ENCODE measurements around the gene LRP1. TPM values are rescaled to one million over a fixed set of nuclear protein-coding genes. Genes with fewer than 3 reads are reported as not detected.

The LRP1 gene
- total and polyA plus RNA-seq, 2 experiments from 2014 or later, result 47.8 to 76.8 TPM

DNA sequence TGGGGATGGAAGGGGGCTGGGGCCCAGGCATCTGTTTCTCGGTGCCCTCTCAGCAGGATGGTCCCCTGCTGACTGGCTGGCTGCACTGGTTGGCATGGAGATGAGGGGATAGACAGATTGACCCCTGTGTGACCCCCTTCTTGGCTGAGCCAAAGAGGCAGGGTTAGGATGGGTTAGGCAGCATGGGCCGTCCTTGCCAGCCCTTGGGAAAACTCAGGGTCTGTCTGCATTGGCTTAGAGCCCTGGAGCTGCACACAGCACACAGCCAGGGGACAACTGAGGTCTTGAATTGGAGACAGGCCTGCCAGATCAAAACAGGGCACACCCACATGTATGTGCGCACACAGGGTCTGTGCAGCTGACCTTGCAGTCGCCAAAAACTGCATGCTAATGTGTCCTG is 30.4 kb downstream of the LRP1 start:
- no peak for DNase-seq (ENCODE audit: low spot score)
- no peak overlapping the region for H2AFZ ChIP-seq
- no peaks in the 10 kb centered on the region for H3K9me2 ChIP-seq (replicated peaks; ENCODE audit: insufficient read depth)
- 92% methylated on average over 4 of the region's 4 CpGs for WGBS (ENCODE audit: low lambda C conversion rate, missing lambda C conversion rate)
- H3K79me2 ChIP-seq, result no peaks in the 10 kb centered on the region
- no peak overlapping the region for H3K27ac ChIP-seq
- H3K9me3 ChIP-seq (ENCODE audit: low read depth), result no peaks in the 10 kb centered on the region
- H3K4me1 ChIP-seq (ENCODE audit: insufficient read depth), result no peaks in the 10 kb centered on the region
- TF ChIP-seq EZH2 (IDR thresholded peaks at IDR 0.05; ENCODE audit: borderline replicate concordance) (no peak), CTCF (IDR thresholded peaks at IDR 0.05; ENCODE audit: poor library complexity) (no peak), EZH2phosphoT487 (IDR thresholded peaks at IDR 0.05; ENCODE audit: low read depth, severe bottlenecking, unreplicated experiment) (no peak)
- no peaks in the 10 kb centered on the region for H4K20me1 ChIP-seq (ENCODE audit: insufficient read depth, poor library complexity, severe bottlenecking)
- H3K27me3 ChIP-seq, result no peaks in the 10 kb centered on the region
- no peak overlapping the region for H3K4me2 ChIP-seq
- no peak overlapping the region for H3K4me3 ChIP-seq
- no peaks in the 10 kb centered on the region for H3K36me3 ChIP-seq (replicated peaks; ENCODE audit: insufficient read depth, low read depth)

DNA sequence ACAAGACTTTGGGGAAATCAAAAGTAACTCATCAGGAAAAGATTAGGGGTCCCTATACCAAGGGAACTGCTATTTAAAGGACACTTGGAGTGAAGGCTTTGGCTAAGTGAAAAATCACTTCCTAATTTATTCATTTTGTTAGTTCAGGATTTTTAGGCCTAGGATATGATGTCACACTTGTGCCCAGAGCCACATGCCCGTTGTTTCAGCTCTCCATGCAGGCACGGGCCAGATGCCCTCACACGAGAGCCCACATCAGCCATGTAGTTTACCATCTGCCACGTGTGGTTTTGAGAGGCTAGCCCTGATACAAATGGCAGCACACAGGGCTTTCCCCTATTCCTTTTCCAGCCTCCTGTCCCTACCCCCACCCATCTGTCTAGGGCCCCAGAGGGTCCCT is 31.0 kb downstream of the LRP1 start:
- H3K27me3 ChIP-seq, result no peaks in the 10 kb centered on the region
- H3K79me2 ChIP-seq, result no peaks in the 10 kb centered on the region
- H4K20me1 ChIP-seq (ENCODE audit: insufficient read depth, poor library complexity, severe bottlenecking), result no peaks in the 10 kb centered on the region
- no peak overlapping the region for H3K4me2 ChIP-seq
- TF ChIP-seq EZH2phosphoT487 (IDR thresholded peaks at IDR 0.05; ENCODE audit: low read depth, severe bottlenecking, unreplicated experiment) (no peak), EZH2 (IDR thresholded peaks at IDR 0.05; ENCODE audit: borderline replicate concordance) (no peak)
- H3K36me3 ChIP-seq (replicated peaks; ENCODE audit: insufficient read depth, low read depth), result peaks cover 6% of the 10 kb centered on the region
- no peaks in the 10 kb centered on the region for H3K4me1 ChIP-seq (ENCODE audit: insufficient read depth)
- H2AFZ ChIP-seq, result no peak overlapping the region
- H3K9me3 ChIP-seq (ENCODE audit: low read depth), result no peaks in the 10 kb centered on the region
- no peak overlapping the region for H3K4me3 ChIP-seq
- no peak for DNase-seq (ENCODE audit: low spot score)
- 96% methylated on average over 4 of the region's 4 CpGs for WGBS (ENCODE audit: low lambda C conversion rate, missing lambda C conversion rate)
- no peaks in the 10 kb centered on the region for H3K9me2 ChIP-seq (replicated peaks; ENCODE audit: insufficient read depth)
- no peak overlapping the region for H3K27ac ChIP-seq

DNA sequence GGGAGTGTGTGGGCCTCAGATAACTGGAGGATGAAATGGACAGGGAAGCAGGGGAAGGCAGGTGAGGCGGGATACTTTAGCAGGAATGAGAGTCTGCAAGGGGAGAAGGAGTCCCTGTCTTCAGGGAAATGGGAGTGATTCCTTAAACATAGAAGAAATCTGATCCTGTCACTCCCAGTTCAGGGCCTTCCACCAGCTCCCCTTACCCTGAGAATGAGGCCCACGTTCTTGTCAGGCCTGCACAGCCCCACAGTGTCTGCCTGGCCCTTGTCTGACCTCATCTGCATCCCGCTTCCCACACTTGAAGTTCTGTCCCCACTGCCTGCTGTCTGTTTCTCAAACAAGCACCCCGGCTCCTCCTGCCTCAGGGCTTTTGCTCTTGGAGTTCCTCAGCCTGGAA is 31.8 kb downstream of the LRP1 start:
- no peak overlapping the region for H3K27ac ChIP-seq
- H2AFZ ChIP-seq, result no peak overlapping the region
- no peaks in the 10 kb centered on the region for H3K9me3 ChIP-seq (ENCODE audit: low read depth)
- no peaks in the 10 kb centered on the region for H3K27me3 ChIP-seq
- H4K20me1 ChIP-seq (ENCODE audit: insufficient read depth, poor library complexity, severe bottlenecking), result no peaks in the 10 kb centered on the region
- no peak for DNase-seq (ENCODE audit: low spot score)
- H3K79me2 ChIP-seq, result no peaks in the 10 kb centered on the region
- H3K4me2 ChIP-seq, result no peak overlapping the region
- WGBS (ENCODE audit: low lambda C conversion rate, missing lambda C conversion rate), result 79% methylated on average over 4 of the region's 4 CpGs
- TF ChIP-seq EZH2 (IDR thresholded peaks at IDR 0.05; ENCODE audit: borderline replicate concordance), result no peak
- no peak for TF ChIP-seq CTCF (IDR thresholded peaks at IDR 0.05; ENCODE audit: poor library complexity)
- no peak for TF ChIP-seq EZH2phosphoT487 (IDR thresholded peaks at IDR 0.05; ENCODE audit: low read depth, severe bottlenecking, unreplicated experiment)
- H3K9me2 ChIP-seq (replicated peaks; ENCODE audit: insufficient read depth), result no peaks in the 10 kb centered on the region
- H3K4me1 ChIP-seq (ENCODE audit: insufficient read depth), result no peaks in the 10 kb centered on the region
- peaks cover 7% of the 10 kb centered on the region for H3K36me3 ChIP-seq (replicated peaks; ENCODE audit: insufficient read depth, low read depth)
- H3K4me3 ChIP-seq, result no peak overlapping the region

DNA sequence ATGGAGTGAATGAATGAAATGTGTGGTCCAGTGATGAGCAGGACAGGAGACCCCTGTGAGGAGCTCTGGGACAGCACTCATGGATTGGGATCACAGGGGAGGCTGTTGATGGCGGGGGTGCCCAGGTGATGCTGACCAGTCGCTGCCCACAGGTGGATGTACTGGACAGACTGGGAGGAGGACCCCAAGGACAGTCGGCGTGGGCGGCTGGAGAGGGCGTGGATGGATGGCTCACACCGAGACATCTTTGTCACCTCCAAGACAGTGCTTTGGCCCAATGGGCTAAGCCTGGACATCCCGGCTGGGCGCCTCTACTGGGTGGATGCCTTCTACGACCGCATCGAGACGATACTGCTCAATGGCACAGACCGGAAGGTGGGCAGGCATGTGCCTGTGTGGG is 32.5 kb downstream of the LRP1 start:
- Histone ChIP-seq H3K27ac (no peak overlapping the region), H3K4me1 (ENCODE audit: insufficient read depth) (no peaks in the 10 kb centered on the region), H3K9me3 (ENCODE audit: low read depth) (no peaks in the 10 kb centered on the region), H4K20me1 (ENCODE audit: insufficient read depth, poor library complexity, severe bottlenecking) (no peaks in the 10 kb centered on the region), H3K27me3 (no peaks in the 10 kb centered on the region), H3K4me3 (no peak overlapping the region), H3K4me2 (no peak overlapping the region), H3K79me2 (no peaks in the 10 kb centered on the region), H3K36me3 (replicated peaks; ENCODE audit: insufficient read depth, low read depth) (peaks cover 7% of the 10 kb centered on the region), H2AFZ (no peak overlapping the region), H3K9me2 (replicated peaks; ENCODE audit: insufficient read depth) (no peaks in the 10 kb centered on the region)
- DNase-seq (ENCODE audit: low spot score), result no peak
- 98% methylated on average over 14 of the region's 14 CpGs for WGBS (ENCODE audit: low lambda C conversion rate, missing lambda C conversion rate)
- TF ChIP-seq CTCF (IDR thresholded peaks at IDR 0.05; ENCODE audit: poor library complexity), result no peak
- no peak for TF ChIP-seq EZH2phosphoT487 (IDR thresholded peaks at IDR 0.05; ENCODE audit: low read depth, severe bottlenecking, unreplicated experiment)
- TF ChIP-seq EZH2 (IDR thresholded peaks at IDR 0.05; ENCODE audit: borderline replicate concordance), result no peak
